ENCODE results near the gene MYOT. TPM values are rescaled to one million over a fixed set of nuclear protein-coding genes. Genes with fewer than 3 reads are reported as not detected.
"Not testable (repeated sequence)": the region's sequence is repeated elsewhere in the genome, so short reads cannot be mapped to it uniquely, and the experiment has no call there.

The MYOT gene
- total RNA-seq, 1 experiment from 2014 or later: not detected

- peak; percentile 33 to 57 for DNase-seq
- Histone ChIP-seq H3K4me1 (peaks cover 64% of the 10 kb centered on the region), H3K27me3 (no peaks in the 10 kb centered on the region), H3K27ac (peak overlapping the region; percentile 27), H3K36me3 (no peaks in the 10 kb centered on the region), H3K4me3 (peak overlapping the region; percentile 23), H3K9me3 (replicated peaks) (no peaks in the 10 kb centered on the region)
Observed at GRCh38 chr5:137837491-137838394, 29.9 kb upstream of the MYOT start.

- Histone ChIP-seq H3K9me3 (replicated peaks) (no peaks in the 10 kb centered on the region), H3K36me3 (no peaks in the 10 kb centered on the region), H3K27ac (no peak overlapping the region), H3K4me1 (peaks cover 62% of the 10 kb centered on the region), H3K27me3 (no peaks in the 10 kb centered on the region), H3K4me3 (no peak overlapping the region)
- DNase-seq: no peak
Observed at GRCh38 chr5:137838976-137839375, 28.7 kb upstream of the MYOT start.

DNA sequence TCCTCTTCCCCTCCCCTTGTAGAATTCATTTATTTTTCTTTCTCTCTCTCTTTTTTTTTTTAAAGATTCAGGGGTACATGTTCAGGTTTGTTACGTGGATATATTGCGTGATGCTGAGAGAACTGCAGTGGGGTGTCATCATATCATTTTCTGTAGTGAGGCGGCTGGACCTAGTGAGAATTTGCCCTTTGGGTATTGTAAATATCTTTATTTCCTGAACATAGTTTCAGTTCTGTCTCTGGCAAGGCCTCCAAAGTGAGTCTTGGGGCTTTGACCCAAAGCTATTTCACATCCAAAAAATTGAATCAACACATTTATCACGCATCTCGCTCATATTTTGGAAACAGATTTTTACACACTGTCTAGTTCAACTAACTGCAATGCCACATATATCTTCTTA is 25.4 kb upstream of the MYOT start:
- peaks cover 57% of the 10 kb centered on the region for H3K4me1 ChIP-seq
- no peak overlapping the region for H3K4me3 ChIP-seq
- no peaks in the 10 kb centered on the region for H3K36me3 ChIP-seq
- no peaks in the 10 kb centered on the region for H3K9me3 ChIP-seq (replicated peaks)
- DNase-seq: no peak
- H3K27ac ChIP-seq: no peak overlapping the region
- no peaks in the 10 kb centered on the region for H3K27me3 ChIP-seq

GRCh38 chr5:137843676-137844299 is 23.9 kb upstream of the MYOT start:
- H3K4me3 ChIP-seq: no peak overlapping the region
- H3K9me3 ChIP-seq (replicated peaks): no peaks in the 10 kb centered on the region
- no peaks in the 10 kb centered on the region for H3K27me3 ChIP-seq
- DNase-seq: peak; percentile 64 to 83
- H3K36me3 ChIP-seq: no peaks in the 10 kb centered on the region
- H3K4me1 ChIP-seq: peaks cover 42% of the 10 kb centered on the region
- peak overlapping the region; percentile 18; the same call in 1 of the 2 replicates for H3K27ac ChIP-seq

GRCh38 chr5:137845472-137845871 is 22.2 kb upstream of the MYOT start:
- peak; percentile 44 to 79 for DNase-seq
- H3K27ac ChIP-seq: peak overlapping the region; percentile 31
- H3K9me3 ChIP-seq (replicated peaks): 0 out of 2 replicates have a peak, but pooled peaks cover 3% of the 10 kb centered on the region
- no peak overlapping the region for H3K4me3 ChIP-seq
- no peaks in the 10 kb centered on the region for H3K36me3 ChIP-seq
- H3K4me1 ChIP-seq: peaks cover 37% of the 10 kb centered on the region
- H3K27me3 ChIP-seq: no peaks in the 10 kb centered on the region

DNA sequence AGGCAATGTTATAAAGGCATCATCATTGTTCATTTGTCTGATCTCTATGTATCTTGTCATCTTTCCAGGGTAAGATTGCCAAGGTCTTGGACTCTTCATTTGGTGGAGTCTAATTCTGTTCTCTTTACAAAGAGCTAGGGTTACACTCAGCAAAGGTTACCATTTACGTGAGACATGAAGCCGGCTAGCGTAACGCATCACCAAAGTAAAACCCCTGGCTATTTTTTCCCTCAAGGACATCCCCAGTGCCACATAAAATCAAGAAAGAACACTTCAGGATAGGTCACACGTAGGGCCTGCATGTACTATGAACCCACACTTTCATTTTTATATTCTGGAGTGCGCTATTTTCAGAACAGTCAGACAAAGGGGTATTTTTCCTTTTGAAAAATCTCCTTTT is 20.0 kb upstream of the MYOT start:
- no peak for DNase-seq
- Histone ChIP-seq H3K27ac (no peak overlapping the region), H3K27me3 (no peaks in the 10 kb centered on the region), H3K9me3 (replicated peaks) (0 out of 2 replicates have a peak, but pooled peaks cover 3% of the 10 kb centered on the region), H3K4me1 (peaks cover 34% of the 10 kb centered on the region), H3K36me3 (no peaks in the 10 kb centered on the region), H3K4me3 (no peak overlapping the region)

DNA sequence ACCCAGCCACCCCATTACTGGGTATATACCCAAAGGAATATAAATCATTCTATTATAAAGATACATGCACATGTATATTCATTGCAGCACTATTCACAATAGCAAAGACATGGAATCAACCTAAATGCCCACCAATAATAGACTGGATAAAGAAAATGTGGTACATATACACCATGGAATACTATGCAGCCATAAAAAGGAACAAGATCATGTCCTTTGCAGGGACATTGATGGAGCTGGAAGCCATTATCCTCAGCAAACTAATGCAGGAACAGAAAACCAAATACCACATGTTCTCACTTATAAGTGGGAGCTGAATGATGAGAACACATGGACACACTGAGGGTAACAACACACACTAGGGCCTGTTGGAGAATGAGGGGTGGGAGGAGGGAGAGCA is 14.5 kb upstream of the MYOT start:
- H3K9me3 ChIP-seq (replicated peaks): not testable (repeated sequence)

DNA sequence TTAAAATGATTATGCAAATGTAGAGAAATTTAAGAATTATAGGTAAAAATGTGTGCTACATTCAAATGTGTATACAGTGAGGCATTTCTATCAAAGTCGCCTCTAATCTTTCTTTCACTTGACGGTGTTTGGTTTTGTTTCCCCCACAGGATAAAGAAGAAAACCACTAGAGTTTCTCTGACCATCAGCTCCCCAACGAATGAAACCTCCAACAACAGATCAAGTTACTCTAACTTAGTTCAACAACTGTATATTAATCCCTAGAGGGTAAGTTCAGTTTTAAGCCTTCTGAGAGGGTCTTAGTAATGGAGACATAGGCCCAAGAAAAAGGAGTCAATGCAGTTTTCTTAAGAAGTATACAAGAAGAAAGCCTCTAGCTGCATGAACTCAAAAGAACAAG is 11.5 kb upstream of the MYOT start:
- H3K4me1 ChIP-seq: peaks cover 16% of the 10 kb centered on the region
- H3K9me3 ChIP-seq (replicated peaks): peaks cover 7% of the 10 kb centered on the region; the same call in 1 of the 2 replicates
- no peak overlapping the region for H3K4me3 ChIP-seq
- H3K27ac ChIP-seq: no peak overlapping the region
- H3K27me3 ChIP-seq: no peaks in the 10 kb centered on the region
- no peaks in the 10 kb centered on the region for H3K36me3 ChIP-seq
- DNase-seq: peak; percentile 5 to 56

More for the DNA sequence above, 14.5 kb upstream of the MYOT start:
- DNase-seq, H3K4me3 ChIP-seq, H3K27me3 ChIP-seq, H3K27ac ChIP-seq, H3K36me3 ChIP-seq: not testable (repeated sequence)
- H3K4me1 ChIP-seq: peaks cover 14% of the 10 kb centered on the region

GRCh38 chr5:137856916-137857862 is 10.5 kb upstream of the MYOT start:
- Histone ChIP-seq H3K27me3 (no peaks in the 10 kb centered on the region), H3K36me3 (no peaks in the 10 kb centered on the region), H3K9me3 (replicated peaks) (peaks cover 7% of the 10 kb centered on the region; the same call in 1 of the 2 replicates), H3K4me1 (peaks cover 16% of the 10 kb centered on the region), H3K27ac (no peak overlapping the region), H3K4me3 (no peak overlapping the region)
- peak in 1 of 2 experiments; percentile 43 for DNase-seq

DNA sequence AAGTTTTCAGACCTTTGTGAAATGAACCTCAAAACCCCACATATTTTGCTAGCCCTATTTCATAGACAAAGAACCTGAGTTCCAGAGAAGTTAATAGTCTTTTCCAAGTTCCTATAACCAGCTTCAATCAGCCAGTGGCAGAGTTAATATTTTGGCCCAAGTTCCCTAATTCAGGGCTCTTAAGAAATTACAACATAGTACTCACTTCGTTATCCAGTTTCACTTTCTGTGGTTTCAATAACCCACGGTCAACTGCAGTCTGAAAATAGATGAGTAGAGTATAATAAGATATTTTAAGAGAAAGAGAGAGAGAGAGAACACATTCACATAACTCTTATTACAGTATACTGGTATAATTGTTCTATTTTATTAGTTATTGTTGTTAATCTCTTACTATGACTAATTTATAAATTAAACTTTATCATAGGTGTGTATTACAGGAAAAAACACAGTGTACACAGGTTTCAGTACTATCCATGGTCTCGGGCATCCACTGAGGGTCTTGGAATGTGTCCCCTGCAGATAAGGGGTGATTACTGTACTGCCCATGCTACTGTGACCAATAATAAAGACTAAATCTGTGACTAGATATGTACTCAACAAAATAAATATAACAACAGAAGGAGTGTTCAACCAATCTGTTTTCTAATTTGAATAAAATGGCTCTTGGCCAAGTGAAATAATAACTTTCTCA is 9.3 kb upstream of the MYOT start:
- Histone ChIP-seq H3K9me3 (replicated peaks) (peaks cover 3% of the 10 kb centered on the region; the same call in 1 of the 2 replicates), H3K27me3 (no peaks in the 10 kb centered on the region), H3K36me3 (no peaks in the 10 kb centered on the region), H3K27ac (no peak overlapping the region), H3K4me1 (peaks cover 16% of the 10 kb centered on the region), H3K4me3 (no peak overlapping the region)
- DNase-seq: no peak

- no peak for DNase-seq
- H3K36me3 ChIP-seq: no peaks in the 10 kb centered on the region
- H3K9me3 ChIP-seq (replicated peaks): peaks cover 3% of the 10 kb centered on the region; the same call in 1 of the 2 replicates
- H3K27ac ChIP-seq: no peak overlapping the region
- H3K4me1 ChIP-seq: peaks cover 16% of the 10 kb centered on the region
- no peaks in the 10 kb centered on the region for H3K27me3 ChIP-seq
- H3K4me3 ChIP-seq: no peak overlapping the region
Observed at GRCh38 chr5:137858954-137859353, 8.7 kb upstream of the MYOT start.

DNA sequence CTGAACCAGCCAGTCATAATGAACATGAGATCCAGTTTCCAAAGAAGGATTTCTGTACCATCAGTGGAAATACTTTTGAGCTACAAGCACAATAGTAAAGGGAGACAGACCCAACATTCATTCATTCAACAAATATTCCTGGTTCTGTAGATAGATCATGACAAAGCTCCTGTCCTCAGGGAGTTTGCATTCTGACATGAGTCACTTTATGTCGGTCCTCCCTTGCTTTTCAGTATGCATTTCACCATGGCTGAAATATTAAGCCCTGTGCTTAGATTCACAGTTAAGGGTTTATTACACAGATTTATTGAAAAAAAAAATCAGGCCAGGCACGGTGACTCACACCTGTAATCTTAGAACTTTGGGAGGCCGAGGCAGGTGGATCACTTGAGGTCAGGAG is 5.4 kb upstream of the MYOT start:
- Histone ChIP-seq H3K36me3 (no peaks in the 10 kb centered on the region), H3K4me3 (no peak overlapping the region), H3K27ac (no peak overlapping the region), H3K27me3 (no peaks in the 10 kb centered on the region), H3K9me3 (replicated peaks) (no peaks in the 10 kb centered on the region; the same call in 1 of the 2 replicates), H3K4me1 (peaks cover 5% of the 10 kb centered on the region)
- no peak for DNase-seq

DNA sequence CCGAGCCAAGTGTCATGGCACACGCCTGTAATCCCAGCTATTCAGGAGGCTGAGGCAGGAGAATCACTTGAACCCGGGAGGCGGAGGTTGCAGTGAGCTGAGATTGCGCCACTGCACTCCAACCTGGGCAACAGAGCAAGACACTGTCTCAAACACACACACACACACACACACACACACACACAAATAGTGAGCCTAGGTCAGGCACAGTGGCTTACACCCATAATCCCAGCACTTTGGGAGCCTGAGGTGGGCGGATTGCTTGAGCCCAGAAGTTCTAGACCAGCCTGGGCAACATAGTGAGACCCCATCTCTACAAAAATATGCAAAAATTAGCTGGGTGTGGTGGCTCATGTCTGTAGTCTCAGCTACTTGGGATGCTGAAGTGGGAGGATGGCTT is 4.0 kb upstream of the MYOT start:
- H3K27me3 ChIP-seq; H3K4me3 ChIP-seq; DNase-seq; H3K36me3 ChIP-seq; H3K4me1 ChIP-seq; H3K27ac ChIP-seq; H3K9me3 ChIP-seq (replicated peaks): not testable (repeated sequence)
